IPS DF 4.7 (cell line): Measurements from ENCODE around the gene ARHGEF4.
"Not testable (repeated sequence)": the region's sequence is repeated elsewhere in the genome, so short reads cannot be mapped to it uniquely, and the experiment has no call there.

Source experiments
- DNase-seq: peaks from one replicate; pipeline ENCODE4 v3.0.0-alpha.2; 2013; ENCODE audit warnings: low spot score; ENCODE audit errors: extremely low read depth

Gene ARHGEF4

GRCh38 chr2:130882111-130882690 is 45.5 kb downstream of the ARHGEF4 start:
- DNase-seq: no peak

- no peak for DNase-seq
These were observed 46.3 kb downstream of the ARHGEF4 start for GRCh38 chr2:130882991-130883390.

DNA sequence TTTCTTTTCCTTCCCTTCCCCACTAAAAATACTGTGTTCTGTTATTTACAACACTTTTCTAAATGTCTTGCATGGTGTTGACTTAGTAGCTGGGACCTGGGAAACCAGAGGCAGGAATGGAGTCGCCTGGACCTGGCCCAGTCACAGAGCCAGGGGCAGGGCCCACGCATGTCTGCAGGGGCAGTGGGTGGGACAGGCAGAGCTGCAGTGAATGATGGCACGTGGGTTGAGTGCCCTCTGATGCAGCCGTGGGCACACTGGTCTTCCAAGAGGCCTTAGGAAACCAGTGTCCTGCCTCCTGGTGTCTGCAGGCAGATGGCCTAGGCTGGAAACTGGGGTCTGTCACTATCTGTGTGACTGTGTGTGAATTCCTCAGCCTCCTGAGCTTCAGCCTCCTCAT is 46.8 kb downstream of the ARHGEF4 start:
- no peak for DNase-seq

GRCh38 chr2:130884013-130884412 is 47.3 kb downstream of the ARHGEF4 start:
- DNase-seq: no peak

GRCh38 chr2:130884503-130884902 is 47.8 kb downstream of the ARHGEF4 start:
- DNase-seq: no peak

DNA sequence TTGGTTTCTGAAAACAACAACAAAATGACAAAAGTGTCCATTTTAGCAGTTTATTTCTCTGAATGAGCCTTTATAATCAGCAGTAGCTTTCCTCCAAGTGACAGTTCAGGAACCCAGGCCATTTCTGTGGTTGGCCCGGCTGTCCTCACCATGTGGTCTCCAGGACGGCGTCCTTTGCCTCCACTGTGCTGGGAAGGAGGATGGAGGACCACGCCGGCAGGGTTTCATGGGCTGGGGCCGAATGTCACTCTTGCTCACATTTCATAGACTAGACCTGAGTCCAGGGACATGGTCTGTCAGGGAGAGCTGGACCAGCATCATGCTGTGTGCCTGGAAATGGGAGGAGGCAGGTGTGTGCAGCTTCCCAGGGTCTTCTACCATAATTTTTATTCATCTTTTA is 50.9 kb downstream of the ARHGEF4 start:
- DNase-seq: no peak

GRCh38 chr2:130890941-130891669 is 54.4 kb downstream of the ARHGEF4 start:
- no peak for DNase-seq

DNA sequence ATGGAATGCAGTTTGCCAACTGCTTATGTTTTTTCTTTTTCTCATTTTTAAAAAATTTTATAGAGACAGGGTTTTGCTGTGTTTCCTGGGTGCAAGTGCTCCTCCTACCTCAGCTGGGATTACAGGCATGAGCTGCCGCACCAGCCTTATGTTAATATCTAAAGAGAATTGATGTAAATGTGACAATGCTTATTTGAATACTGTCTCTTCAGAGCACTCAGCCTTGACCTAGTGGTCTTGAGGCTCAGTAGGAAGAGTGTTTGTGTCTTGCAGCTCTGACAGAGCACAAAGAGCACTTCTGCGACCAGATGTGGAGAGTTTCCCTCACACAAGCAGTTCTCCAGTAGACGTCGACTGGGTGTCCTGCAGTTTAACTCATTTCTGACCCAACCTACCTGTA is 55.3 kb downstream of the ARHGEF4 start:
- no peak for DNase-seq

DNA sequence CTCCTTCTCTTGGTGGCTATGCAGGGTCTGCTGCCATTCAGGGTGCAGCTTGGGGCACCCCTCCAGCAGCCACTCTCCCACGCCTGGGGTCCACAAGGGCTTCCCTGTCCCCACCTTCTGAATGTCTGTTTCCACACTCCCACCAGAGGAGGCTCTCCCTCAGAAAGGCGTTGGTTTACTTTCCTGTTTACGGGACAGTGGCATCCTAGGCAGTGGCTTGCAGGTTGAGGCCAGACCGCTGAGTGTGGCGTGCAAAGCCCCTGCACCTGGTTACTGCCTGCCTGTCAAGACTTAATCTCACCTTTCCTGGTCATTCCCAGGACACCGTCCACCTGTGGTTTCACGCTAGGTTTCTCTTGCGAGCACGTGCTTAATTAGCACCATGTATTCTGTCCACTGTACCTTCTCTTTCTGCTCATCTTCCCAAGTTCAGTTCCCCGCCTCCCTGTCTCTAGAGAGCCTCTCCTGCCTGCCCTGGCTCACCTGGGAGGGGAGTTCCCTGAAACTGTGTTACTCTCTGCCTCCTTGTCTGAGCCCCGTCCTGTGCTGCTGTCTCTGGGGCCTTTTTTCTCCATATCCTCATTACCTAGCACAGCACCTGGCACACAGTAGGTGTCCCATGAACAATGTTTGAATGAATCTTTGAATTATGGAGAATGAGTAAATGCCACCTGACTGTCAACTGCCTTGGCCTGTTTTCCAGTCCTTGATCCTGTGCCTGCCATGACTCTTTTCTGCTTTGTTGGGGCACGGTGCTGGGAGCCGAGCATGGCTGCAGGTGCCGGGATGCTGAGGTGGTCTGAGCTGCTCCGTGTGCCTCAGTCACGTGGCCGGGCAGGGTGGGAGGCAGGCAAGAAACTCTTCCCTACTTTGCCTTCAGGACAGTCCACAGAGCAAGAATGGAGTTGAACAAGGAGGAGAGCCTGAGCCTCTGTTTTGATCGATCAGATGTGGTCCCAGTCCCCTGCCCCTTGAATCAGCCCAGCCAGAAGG is 56.4 kb downstream of the ARHGEF4 start:
- DNase-seq: no peak

DNA sequence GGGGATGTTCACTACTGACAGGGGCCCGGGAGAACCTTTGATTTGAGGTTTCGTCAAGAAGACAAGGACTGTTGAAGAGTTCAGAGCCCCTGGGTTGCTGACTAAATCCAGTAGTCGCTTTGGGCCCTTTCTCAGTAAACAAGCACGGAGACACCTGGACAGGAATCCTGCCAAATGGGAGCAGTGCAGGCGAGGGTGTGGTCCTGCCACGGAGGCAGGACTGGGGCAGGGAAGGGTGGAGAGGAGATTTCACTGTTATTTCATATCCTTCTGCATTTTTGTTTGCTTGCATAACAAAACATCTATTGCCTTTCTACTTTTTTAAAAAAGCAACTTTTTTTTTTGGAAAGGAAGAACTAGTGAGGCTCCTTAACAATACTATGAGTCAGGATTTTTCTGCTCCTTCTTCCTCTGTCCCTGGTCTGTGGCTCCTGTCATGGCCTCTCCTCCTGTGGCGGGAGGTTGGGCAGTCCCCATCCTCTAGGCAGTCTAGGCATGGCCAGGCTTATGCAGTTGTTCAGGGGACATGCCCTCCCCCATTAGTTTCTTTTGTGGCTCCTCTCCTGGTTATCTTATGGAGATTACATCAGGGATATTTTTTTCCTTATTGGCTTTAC is 57.7 kb downstream of the ARHGEF4 start:
- no peak for DNase-seq

- DNase-seq: peak; percentile 56
These were observed 60.1 kb downstream of the ARHGEF4 start for GRCh38 chr2:130896813-130897212.

- DNase-seq: no peak
These were observed 61.8 kb downstream of the ARHGEF4 start for GRCh38 chr2:130898553-130898952.

GRCh38 chr2:130899306-130899705 is 62.6 kb downstream of the ARHGEF4 start:
- no peak for DNase-seq

- no peak for DNase-seq
These were observed 64.3 kb downstream of the ARHGEF4 start for GRCh38 chr2:130901061-130901460.

GRCh38 chr2:130901626-130902025 is 64.9 kb downstream of the ARHGEF4 start:
- DNase-seq: not testable (repeated sequence)

- DNase-seq: no peak
These were observed 72.1 kb downstream of the ARHGEF4 start for GRCh38 chr2:130908832-130909231.

DNA sequence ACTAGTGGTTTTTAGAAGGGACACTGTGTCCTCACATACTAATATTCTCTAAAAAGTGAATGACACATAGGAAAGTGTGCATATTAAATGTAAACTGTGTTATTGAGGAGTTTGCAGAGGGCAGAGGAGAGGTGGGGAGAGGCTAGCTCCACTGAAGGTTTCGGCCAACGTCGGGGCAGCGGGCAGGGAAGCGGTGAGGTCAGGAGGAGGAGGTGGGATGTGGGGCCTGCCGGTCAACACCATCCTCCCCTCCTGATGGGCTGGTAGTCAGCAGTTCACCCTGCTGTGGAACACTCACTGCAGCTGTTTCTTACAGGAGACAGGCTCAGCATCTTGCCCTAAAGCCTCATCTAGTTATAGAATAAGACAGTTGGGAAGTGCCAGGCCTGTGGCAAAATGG is 74.2 kb downstream of the ARHGEF4 start:
- DNase-seq: no peak

- no peak for DNase-seq
These were observed 74.8 kb downstream of the ARHGEF4 start for GRCh38 chr2:130911482-130911881.

DNA sequence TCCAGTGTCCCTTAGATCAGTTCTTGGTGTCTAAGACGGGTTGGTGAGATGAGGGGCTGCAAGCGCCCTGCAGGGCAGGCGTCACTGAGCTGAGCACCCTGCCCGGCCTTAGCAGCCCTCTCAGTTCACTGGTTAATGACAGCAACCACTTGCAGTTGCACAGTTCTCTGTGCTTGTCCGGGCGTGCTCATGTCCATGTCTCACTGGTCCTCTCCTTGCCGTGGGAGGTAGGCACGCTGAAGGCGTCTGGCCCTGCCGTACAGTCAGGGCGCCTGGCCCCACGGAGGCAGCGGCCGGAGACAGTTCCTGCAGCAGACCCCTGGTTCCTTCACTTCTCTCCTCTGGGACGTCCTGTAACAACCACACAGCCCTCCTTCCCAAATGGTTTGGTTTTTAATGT is 75.3 kb downstream of the ARHGEF4 start:
- no peak for DNase-seq

DNA sequence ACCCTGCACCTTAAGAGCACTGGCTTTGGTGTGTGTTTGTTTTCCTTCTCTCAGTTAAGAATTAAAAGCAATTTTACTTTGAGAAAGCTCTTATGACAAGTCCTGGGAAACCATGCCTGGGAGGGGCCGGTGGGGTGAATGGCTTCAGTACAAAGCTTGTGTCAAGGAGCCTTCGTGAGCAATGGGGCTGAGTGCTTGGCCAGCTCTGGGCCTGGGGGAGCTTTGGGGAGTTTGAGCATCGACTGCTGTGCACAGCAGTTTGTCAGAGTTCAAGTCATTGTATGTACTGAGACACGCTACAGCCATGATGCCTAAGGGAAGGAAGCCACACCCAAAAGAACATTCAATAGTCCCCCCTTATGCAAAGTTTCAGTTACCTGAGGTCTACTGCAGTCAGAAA is 75.8 kb downstream of the ARHGEF4 start:
- no peak for DNase-seq

DNA sequence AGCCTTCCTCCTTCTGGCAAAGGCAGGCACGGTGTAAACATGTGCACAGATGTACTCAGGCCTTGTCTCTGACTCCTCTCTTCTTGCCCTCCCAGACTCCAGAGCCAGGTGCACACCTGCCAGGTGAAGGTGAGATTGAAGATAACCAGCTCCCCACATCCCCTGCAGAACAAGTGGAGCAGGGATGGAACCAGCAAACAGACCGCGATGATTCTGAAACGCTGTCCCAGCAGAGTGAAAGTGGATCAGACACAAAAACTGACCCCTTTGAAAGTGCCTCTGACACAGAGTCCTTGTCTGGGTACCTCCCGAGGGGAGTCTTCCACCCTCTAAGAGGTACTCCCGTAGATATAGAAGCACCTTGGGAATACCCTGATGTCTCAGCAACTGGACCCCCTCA is 77.2 kb downstream of the ARHGEF4 start:
- no peak for DNase-seq

DNA sequence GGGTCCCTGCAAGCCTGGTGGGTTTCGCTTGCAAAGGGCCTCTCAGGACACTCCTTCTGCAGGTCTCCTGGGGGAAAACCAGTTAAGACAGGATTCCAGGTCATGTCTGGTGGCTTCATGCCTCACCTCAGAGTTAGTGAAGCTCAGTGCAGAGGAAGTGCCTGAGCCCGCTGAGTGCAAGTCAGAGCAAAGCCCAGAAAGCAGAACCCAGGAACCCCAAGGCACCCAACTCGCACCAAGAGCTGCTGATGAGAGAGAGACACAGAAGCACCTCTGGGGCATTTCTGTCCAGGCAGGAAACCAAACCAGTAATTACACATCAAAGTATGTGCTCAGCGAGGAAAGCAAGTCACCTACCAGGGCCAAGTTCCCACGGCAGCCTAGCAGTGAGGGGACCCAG is 78.4 kb downstream of the ARHGEF4 start:
- no peak for DNase-seq
